Right lobe of liver (tissue), 6 donors: ENCODE measurements around the gene RBP4. TPM values are rescaled to one million over a fixed set of nuclear protein-coding genes. Genes with fewer than 3 reads are reported as not detected.
A peak's percentile ranks its signal among the peaks of the same experiment; 100 is the strongest.

Source experiments
- ATAC-seq, 4 donors: fragments of 200-7000 bp; cut with Tn5 transposase; one replicate each; pipeline ENCODE4 v1.9.1; 2020; ENCODE audit warnings: mild to moderate bottlenecking in 4 of 4, moderate library complexity in 4 of 4
- DNase-seq, 3 donors: peaks; one replicate each; pipeline ENCODE4 v3.0.0-alpha.2; 2020
- H3K27ac ChIP-seq, 3 donors: fragments of 200-600 bp; one replicate each; pipeline ENCODE4 v1.8.0; 2022
- H3K27me3 ChIP-seq, 2 donors: fragments of 200-600 bp; one replicate each; pipeline ENCODE4 v1.8.0; 2022
- H3K36me3 ChIP-seq, 4 donors: fragments of 200-600 bp; sonication (generic) in 1 of 4; one replicate each; pipeline versions ENCODE4 v1.5.1 to v1.8.0; 2017 to 2022; ENCODE audit warnings: control low read depth in 1 of 4
- H3K4me1 ChIP-seq, 4 donors: fragments of 200-600 bp; sonication (generic) in 1 of 4; one replicate each; pipeline versions ENCODE4 v1.5.1 to v1.8.0; 2017 to 2022; ENCODE audit warnings: control low read depth in 1 of 4
- H3K4me3 ChIP-seq, 3 donors: fragments of 200-600 bp; one replicate each; pipeline ENCODE4 v1.8.0; 2022
- H3K9me3 ChIP-seq, 4 donors: fragments of 200-600 bp; sonication (generic) in 1 of 4; one replicate each; pipeline versions ENCODE4 v1.5.1 to v1.8.0; 2017 to 2022; ENCODE audit warnings: control low read depth in 1 of 4
- POLR2A ChIP-seq: fragments of 450-650 bp; IDR thresholded peaks from one replicate; pipeline ENCODE4 v1.6.1; 2017; ENCODE audit warnings: antibody characterized with exemption, mild to moderate bottlenecking
- WGBS: methylation state at CpG from one replicate; pipeline ENCODE4 v1.1.6; 2018; ENCODE audit warnings: low coverage, low lambda C conversion rate; ENCODE audit not compliant: insufficient coverage; ENCODE audit errors: missing lambda C conversion rate; 5-methylcytosine and 5-hydroxymethylcytosine counted together
- intact Hi-C, 2 donors: fragments of 100-400 bp; cut with DNase I; formaldehyde crosslinking; loops; one replicate each; pipeline versions ENCODE4 v1.11.2 to v1.14.1; 2022
- total RNA-seq, 6 experiments: library from RNA; depleted of rRNA in 2 of 6; stranded (reverse); fragments of >200 nt in 2 of 6; fragmentation: NEBNext Ultra II Directional in 3 of 6; extraction: Animal tissue kit (Norgen Biotek cat#: 25700) in 3 of 6; gene quantifications; one replicate each; pipeline versions ENCODE4 v1.1.0 to v1.2.4, GENCODE V29; 2016 to 2023
- TF ChIP-seq, protein P1 (sequence below), 4 donors: fragments of 200-600 bp in 3 of 4; fragments of 450-650 bp in 1 of 4; IDR thresholded peaks; one replicate each; pipeline versions ENCODE4 v1.5.1 to v1.8.0; 2016 to 2022; ENCODE audit warnings: antibody characterized with exemption in 4 of 4, mild to moderate bottlenecking in 2 of 4
- donor health status: DM: no; HTN: yes; CAD: no.
- donor health status: DM: no; HTN: no; CAD: no.
- donor health status: DM: no; HTN: no; CAD: no.
- donor health status: DM: no; HTN: yes; CAD: no.
- donor health status: DM: no; HTN: yes; CAD: no.

The RBP4 gene
- total RNA-seq, 6 experiments from 2014 or later = 4,975 to 8,539 (median 5,621) TPM

DNA sequence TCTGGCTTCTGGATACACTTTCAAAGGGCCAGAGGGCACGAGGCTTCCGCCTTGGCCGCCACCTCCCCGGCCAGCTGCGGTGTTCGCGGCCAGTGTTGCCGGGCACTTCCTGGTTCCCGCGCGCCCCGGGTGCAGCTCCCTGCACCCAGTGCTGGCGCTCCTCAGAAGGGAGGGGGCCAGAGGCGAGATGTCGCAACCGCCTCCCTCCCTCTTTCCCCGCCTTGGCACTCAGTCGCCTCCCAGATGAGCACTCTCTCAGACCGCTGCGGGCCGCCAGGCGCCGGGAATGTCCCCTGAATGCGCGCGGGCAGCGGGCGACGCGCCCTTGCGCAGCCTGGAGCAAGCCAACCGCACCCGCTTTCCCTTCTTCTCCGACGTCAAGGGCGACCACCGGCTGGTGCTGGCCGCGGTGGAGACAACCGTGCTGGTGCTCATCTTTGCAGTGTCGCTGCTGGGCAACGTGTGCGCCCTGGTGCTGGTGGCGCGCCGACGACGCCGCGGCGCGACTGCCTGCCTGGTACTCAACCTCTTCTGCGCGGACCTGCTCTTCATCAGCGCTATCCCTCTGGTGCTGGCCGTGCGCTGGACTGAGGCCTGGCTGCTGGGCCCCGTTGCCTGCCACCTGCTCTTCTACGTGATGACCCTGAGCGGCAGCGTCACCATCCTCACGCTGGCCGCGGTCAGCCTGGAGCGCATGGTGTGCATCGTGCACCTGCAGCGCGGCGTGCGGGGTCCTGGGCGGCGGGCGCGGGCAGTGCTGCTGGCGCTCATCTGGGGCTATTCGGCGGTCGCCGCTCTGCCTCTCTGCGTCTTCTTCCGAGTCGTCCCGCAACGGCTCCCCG lies 34.4 kb downstream of the RBP4 start, which contains the start of gene FFAR4:
Gene FFAR4 (plus strand): TSS at position 231 of the 842 bp plus-strand sequence. CDS start 56 bp downstream, at position 287.
- peaks cover 0 to 7% of the 10 kb centered on the region in 2 donors for H3K27me3 ChIP-seq
- H3K9me3 ChIP-seq = no peaks in the 10 kb centered on the region
- no peaks in the 10 kb centered on the region for H3K36me3 ChIP-seq
- DNase-seq (peak in 2 of 3 donors; percentile 51 to 56), ATAC-seq (peak; percentile 71 to 82 (median 76))
- H3K4me1 ChIP-seq = peaks cover 0 to 5% (median 0%) of the 10 kb centered on the region in 4 donors
- no peak within 1 kb of the TSS for H3K27ac ChIP-seq
- intact Hi-C loops = no loop called here
- peak within 1 kb of the TSS; percentile 4 to 35 (median 14) for H3K4me3 ChIP-seq
- WGBS = 10% methylated on average over 6 of the region's 85 CpGs
- TF ChIP-seq POLR2A = no peak
- TF ChIP-seq, protein P1, sequence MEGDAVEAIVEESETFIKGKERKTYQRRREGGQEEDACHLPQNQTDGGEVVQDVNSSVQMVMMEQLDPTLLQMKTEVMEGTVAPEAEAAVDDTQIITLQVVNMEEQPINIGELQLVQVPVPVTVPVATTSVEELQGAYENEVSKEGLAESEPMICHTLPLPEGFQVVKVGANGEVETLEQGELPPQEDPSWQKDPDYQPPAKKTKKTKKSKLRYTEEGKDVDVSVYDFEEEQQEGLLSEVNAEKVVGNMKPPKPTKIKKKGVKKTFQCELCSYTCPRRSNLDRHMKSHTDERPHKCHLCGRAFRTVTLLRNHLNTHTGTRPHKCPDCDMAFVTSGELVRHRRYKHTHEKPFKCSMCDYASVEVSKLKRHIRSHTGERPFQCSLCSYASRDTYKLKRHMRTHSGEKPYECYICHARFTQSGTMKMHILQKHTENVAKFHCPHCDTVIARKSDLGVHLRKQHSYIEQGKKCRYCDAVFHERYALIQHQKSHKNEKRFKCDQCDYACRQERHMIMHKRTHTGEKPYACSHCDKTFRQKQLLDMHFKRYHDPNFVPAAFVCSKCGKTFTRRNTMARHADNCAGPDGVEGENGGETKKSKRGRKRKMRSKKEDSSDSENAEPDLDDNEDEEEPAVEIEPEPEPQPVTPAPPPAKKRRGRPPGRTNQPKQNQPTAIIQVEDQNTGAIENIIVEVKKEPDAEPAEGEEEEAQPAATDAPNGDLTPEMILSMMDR (IDR thresholded peaks at IDR 0.05) = no peak

DNA sequence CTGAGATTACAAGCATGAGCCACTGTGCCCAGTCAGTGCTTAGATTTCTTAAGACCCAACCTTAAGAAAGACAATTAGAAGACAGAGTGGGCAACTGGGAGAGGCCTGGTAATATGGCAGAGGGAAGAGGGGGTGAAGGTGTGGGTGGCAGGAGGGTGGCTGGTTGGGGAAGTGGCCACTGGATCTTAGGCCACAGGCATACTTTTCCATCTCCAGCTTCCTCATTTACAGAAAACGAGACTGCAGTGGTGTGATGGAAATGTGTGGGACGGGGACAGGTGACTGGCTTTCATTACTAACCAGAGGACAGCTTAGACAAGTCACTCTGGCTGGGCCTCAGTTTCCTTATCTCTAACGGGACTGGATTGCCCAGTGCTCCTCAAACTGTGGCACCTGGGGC lies 35.6 kb downstream of the RBP4 start:
- H3K4me1 ChIP-seq = peaks cover 0 to 5% (median 0%) of the 10 kb centered on the region in 4 donors
- 40% methylated on average over 1 of the region's 3 CpGs for WGBS
- intact Hi-C loops = no loop called here
- no peak overlapping the region for H3K4me3 ChIP-seq
- TF ChIP-seq, protein P1 (IDR thresholded peaks at IDR 0.05) = no peak
- no peak for TF ChIP-seq POLR2A
- H3K27me3 ChIP-seq = peaks cover 0 to 7% of the 10 kb centered on the region in 2 donors
- no peaks in the 10 kb centered on the region for H3K36me3 ChIP-seq
- no peak overlapping the region for H3K27ac ChIP-seq
- ATAC-seq = no peak
- H3K9me3 ChIP-seq = no peaks in the 10 kb centered on the region
- DNase-seq = no peak

DNA sequence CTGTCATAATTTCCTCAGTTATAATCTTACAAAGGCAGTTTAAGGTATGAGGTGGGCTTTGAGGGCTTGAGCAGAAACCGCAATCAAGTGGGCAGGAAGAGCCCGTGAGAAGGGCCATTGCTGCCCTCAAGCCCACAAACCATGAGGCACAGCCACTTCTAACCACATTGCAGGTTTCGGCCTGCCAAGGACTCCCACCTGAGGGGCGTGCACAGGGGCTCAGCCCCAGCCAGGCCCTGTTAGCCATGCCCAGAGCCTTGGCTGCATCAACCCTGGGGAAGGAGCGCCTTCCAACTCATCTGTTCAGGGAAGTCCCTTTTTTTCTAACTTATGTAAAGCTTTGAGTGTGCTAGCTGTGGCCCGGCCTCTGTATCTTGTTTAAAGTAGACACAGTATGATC lies 40.5 kb downstream of the RBP4 start:
- no peaks in the 10 kb centered on the region for H3K4me1 ChIP-seq
- no peaks in the 10 kb centered on the region for H3K36me3 ChIP-seq
- H3K27me3 ChIP-seq = no peaks in the 10 kb centered on the region
- H3K9me3 ChIP-seq = no peaks in the 10 kb centered on the region
- no peak for ATAC-seq
- TF ChIP-seq, protein P1 (IDR thresholded peaks at IDR 0.05) = no peak
- no peak for TF ChIP-seq POLR2A
- 90% methylated on average over 2 of the region's 6 CpGs for WGBS
- no peak overlapping the region for H3K4me3 ChIP-seq
- no peak for DNase-seq
- no peak overlapping the region for H3K27ac ChIP-seq
- intact Hi-C loops = no loop called here

DNA sequence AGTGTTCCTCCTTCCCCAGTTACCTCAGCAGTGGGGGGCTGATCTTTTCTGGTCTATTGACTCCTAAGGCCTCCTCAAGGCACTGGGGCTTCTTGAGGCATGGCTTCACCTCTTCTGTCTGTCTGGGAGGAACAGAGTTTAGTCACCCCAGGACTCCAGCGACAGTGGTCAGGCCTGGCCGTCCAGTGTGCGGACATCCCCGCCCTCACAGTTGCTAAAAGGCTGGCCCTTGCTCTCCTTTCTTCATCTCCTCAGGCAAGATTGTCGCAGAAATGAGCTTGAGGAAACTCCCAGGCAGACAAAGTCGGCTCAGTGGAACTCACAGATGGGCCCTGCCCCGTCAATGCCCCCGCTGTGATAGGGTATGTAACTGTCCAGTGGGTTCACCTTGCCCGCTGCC lies 41.5 kb downstream of the RBP4 start:
- intact Hi-C loops = loop anchor here in 1 of 2 donors (10.0 kb wide), 1 partner anchor 125 kb away; no protein-coding TSS in a partner anchor
- no peak overlapping the region for H3K27ac ChIP-seq
- no peaks in the 10 kb centered on the region for H3K9me3 ChIP-seq
- H3K27me3 ChIP-seq = no peaks in the 10 kb centered on the region
- 95% methylated on average over 5 of the region's 9 CpGs for WGBS
- no peak overlapping the region for H3K4me3 ChIP-seq
- no peak for DNase-seq
- ATAC-seq = no peak
- TF ChIP-seq POLR2A = no peak
- TF ChIP-seq, protein P1 (IDR thresholded peaks at IDR 0.05) = no peak
- no peaks in the 10 kb centered on the region for H3K36me3 ChIP-seq
- no peaks in the 10 kb centered on the region for H3K4me1 ChIP-seq
